SJCRH30 (cell line): ENCODE results near the gene SERTAD3. TPM values are rescaled to one million over a fixed set of nuclear protein-coding genes. Genes with fewer than 3 reads are reported as not detected.
"Not testable (repeated sequence)": the region's sequence is repeated elsewhere in the genome, so short reads cannot be mapped to it uniquely, and the experiment has no call there.

Source experiments
- DNase-seq, 2 experiments: peaks; one replicate each; pipeline ENCODE4 v3.0.0-alpha.2; 2015 to 2020
- H3K27ac ChIP-seq: fragments of 250-450 bp; sonication (Bioruptor Pico); 2 replicates; pipeline ENCODE4 v1.5.1; 2020; ENCODE audit warnings: mild to moderate bottlenecking, moderate library complexity
- H3K27me3 ChIP-seq: fragments of 250-450 bp; sonication (Bioruptor Pico); 2 replicates; pipeline ENCODE4 v1.5.1; 2020; ENCODE audit warnings: mild to moderate bottlenecking, moderate library complexity
- H3K36me3 ChIP-seq: fragments of 250-450 bp; sonication (Bioruptor Pico); 2 replicates; pipeline ENCODE4 v1.5.1; 2020; ENCODE audit warnings: mild to moderate bottlenecking, moderate library complexity
- H3K4me1 ChIP-seq: fragments of 250-450 bp; sonication (Bioruptor Pico); 2 replicates; pipeline ENCODE4 v1.5.1; 2020; ENCODE audit warnings: mild to moderate bottlenecking, moderate library complexity
- H3K4me3 ChIP-seq: fragments of 250-450 bp; sonication (Bioruptor Pico); 2 replicates; pipeline ENCODE4 v1.5.1; 2020; ENCODE audit warnings: mild to moderate bottlenecking, moderate library complexity
- H3K9me3 ChIP-seq: fragments of 250-450 bp; sonication (Bioruptor Pico); replicated peaks from 2 replicates; pipeline ENCODE4 v1.5.1; 2020; ENCODE audit warnings: mild to moderate bottlenecking, moderate library complexity
- total RNA-seq: library from RNA; depleted of rRNA; stranded (reverse); fragments of >200 nt; shearing (Covaris generic); gene quantifications from 2 replicates; pipeline ENCODE4 v1.2.3, GENCODE V29; 2014

Gene SERTAD3
- total RNA-seq, 1 experiment from 2014 or later = 29.7 TPM

- peaks cover 2% of the 10 kb centered on the region; the same call in 1 of the 2 replicates for H3K4me1 ChIP-seq
- DNase-seq = no peak
These were observed 21.0 kb upstream of the SERTAD3 start for GRCh38 chr19:40465025-40465556.

GRCh38 chr19:40464059-40465024, 20.2 kb upstream of the SERTAD3 start:
- H3K27me3 ChIP-seq = no peaks in the 10 kb centered on the region
- no peaks in the 10 kb centered on the region for H3K9me3 ChIP-seq
- peaks cover 2% of the 10 kb centered on the region; the same call in 1 of the 2 replicates for H3K4me1 ChIP-seq
- no peak overlapping the region for H3K27ac ChIP-seq
- H3K4me3 ChIP-seq = no peak overlapping the region
- H3K36me3 ChIP-seq = no peaks in the 10 kb centered on the region
- peak; percentile 85 to 94 for DNase-seq

More at GRCh38 chr19:40465025-40465556, 21.0 kb upstream of the SERTAD3 start:
- H3K4me3 ChIP-seq = peak overlapping the region; percentile 55
- no peak overlapping the region for H3K27ac ChIP-seq
- H3K9me3 ChIP-seq = no peaks in the 10 kb centered on the region
- H3K36me3 ChIP-seq = no peaks in the 10 kb centered on the region
- no peaks in the 10 kb centered on the region for H3K27me3 ChIP-seq

GRCh38 chr19:40463587-40464037, 19.5 kb upstream of the SERTAD3 start:
- DNase-seq, H3K4me1 ChIP-seq: not testable (repeated sequence)

GRCh38 chr19:40461669-40462221, 17.6 kb upstream of the SERTAD3 start:
- no peak for DNase-seq
- Histone ChIP-seq H3K9me3 (no peaks in the 10 kb centered on the region), H3K27me3 (no peaks in the 10 kb centered on the region), H3K4me1 (peaks cover 2% of the 10 kb centered on the region; the same call in 1 of the 2 replicates), H3K27ac (no peak overlapping the region), H3K36me3 (no peaks in the 10 kb centered on the region), H3K4me3 (no peak overlapping the region)

More at GRCh38 chr19:40463587-40464037, 19.5 kb upstream of the SERTAD3 start:
- not testable (repeated sequence) for H3K36me3 ChIP-seq, H3K9me3 ChIP-seq, H3K4me3 ChIP-seq, H3K27ac ChIP-seq, H3K27me3 ChIP-seq

GRCh38 chr19:40460185-40460584, 16.1 kb upstream of the SERTAD3 start:
- H3K9me3 ChIP-seq = no peaks in the 10 kb centered on the region

GRCh38 chr19:40458597-40458974, 14.5 kb upstream of the SERTAD3 start:
- H3K9me3 ChIP-seq = no peaks in the 10 kb centered on the region
- H3K4me3 ChIP-seq = no peak overlapping the region
- no peaks in the 10 kb centered on the region for H3K36me3 ChIP-seq

More at GRCh38 chr19:40460185-40460584, 16.1 kb upstream of the SERTAD3 start:
- DNase-seq = no peak
- H3K36me3 ChIP-seq = no peaks in the 10 kb centered on the region
- no peak overlapping the region for H3K27ac ChIP-seq
- 0 out of 2 replicates have a peak, but pooled peaks cover 2% of the 10 kb centered on the region for H3K27me3 ChIP-seq
- H3K4me1 ChIP-seq = no peaks in the 10 kb centered on the region
- no peak overlapping the region for H3K4me3 ChIP-seq

GRCh38 chr19:40457953-40458596, 13.9 kb upstream of the SERTAD3 start:
- H3K4me3 ChIP-seq = no peak overlapping the region
- H3K4me1 ChIP-seq = no peaks in the 10 kb centered on the region
- H3K9me3 ChIP-seq = no peaks in the 10 kb centered on the region
- 0 out of 2 replicates have a peak, but pooled peaks cover 2% of the 10 kb centered on the region for H3K27me3 ChIP-seq
- DNase-seq = no peak
- H3K36me3 ChIP-seq = no peaks in the 10 kb centered on the region
- H3K27ac ChIP-seq = no peak overlapping the region

More at GRCh38 chr19:40458597-40458974, 14.5 kb upstream of the SERTAD3 start:
- Histone ChIP-seq H3K4me1 (no peaks in the 10 kb centered on the region), H3K27ac (no peak overlapping the region), H3K27me3 (0 out of 2 replicates have a peak, but pooled peaks cover 2% of the 10 kb centered on the region)
- no peak for DNase-seq

- Histone ChIP-seq H3K27me3 (0 out of 2 replicates have a peak, but pooled peaks cover 2% of the 10 kb centered on the region), H3K9me3 (no peaks in the 10 kb centered on the region), H3K27ac (no peak overlapping the region), H3K36me3 (no peaks in the 10 kb centered on the region), H3K4me1 (no peaks in the 10 kb centered on the region), H3K4me3 (no peak overlapping the region)
- DNase-seq = no peak
These were observed 12.9 kb upstream of the SERTAD3 start for GRCh38 chr19:40457048-40457447.

- H3K27me3 ChIP-seq, H3K4me1 ChIP-seq, H3K27ac ChIP-seq, H3K36me3 ChIP-seq, DNase-seq, H3K9me3 ChIP-seq, H3K4me3 ChIP-seq: not testable (repeated sequence)
These were observed 9.8 kb upstream of the SERTAD3 start for GRCh38 chr19:40453943-40454342.

GRCh38 chr19:40453151-40453735, 9.1 kb upstream of the SERTAD3 start:
- no peak for DNase-seq
- Histone ChIP-seq H3K9me3 (no peaks in the 10 kb centered on the region), H3K4me3 (no peak overlapping the region), H3K36me3 (no peaks in the 10 kb centered on the region), H3K4me1 (no peaks in the 10 kb centered on the region), H3K27ac (no peak overlapping the region), H3K27me3 (0 out of 2 replicates have a peak, but pooled peaks cover 2% of the 10 kb centered on the region)

- DNase-seq = no peak
- Histone ChIP-seq H3K9me3 (no peaks in the 10 kb centered on the region), H3K4me1 (no peaks in the 10 kb centered on the region), H3K27ac (no peak overlapping the region), H3K4me3 (no peak overlapping the region), H3K36me3 (no peaks in the 10 kb centered on the region), H3K27me3 (0 out of 2 replicates have a peak, but pooled peaks cover 2% of the 10 kb centered on the region)
These were observed 7.9 kb upstream of the SERTAD3 start for GRCh38 chr19:40452016-40452415.

GRCh38 chr19:40450664-40451063, 6.5 kb upstream of the SERTAD3 start:
- DNase-seq = no peak

GRCh38 chr19:40449506-40449905, 5.4 kb upstream of the SERTAD3 start:
- Histone ChIP-seq H3K4me1 (peaks cover 2% of the 10 kb centered on the region; the same call in 1 of the 2 replicates), H3K4me3 (no peak overlapping the region), H3K27ac (no peak overlapping the region), H3K36me3 (no peaks in the 10 kb centered on the region), H3K9me3 (no peaks in the 10 kb centered on the region), H3K27me3 (no peaks in the 10 kb centered on the region)
- DNase-seq = no peak

More at GRCh38 chr19:40450664-40451063, 6.5 kb upstream of the SERTAD3 start:
- no peak overlapping the region for H3K27ac ChIP-seq
- no peaks in the 10 kb centered on the region for H3K9me3 ChIP-seq
- H3K4me3 ChIP-seq = no peak overlapping the region
- no peaks in the 10 kb centered on the region for H3K36me3 ChIP-seq
- 0 out of 2 replicates have a peak, but pooled peaks cover 2% of the 10 kb centered on the region for H3K27me3 ChIP-seq
- no peaks in the 10 kb centered on the region for H3K4me1 ChIP-seq

- no peaks in the 10 kb centered on the region for H3K9me3 ChIP-seq
- no peak for DNase-seq
- peaks cover 4% of the 10 kb centered on the region; the same call in 1 of the 2 replicates for H3K36me3 ChIP-seq
- H3K4me1 ChIP-seq = peaks cover 10% of the 10 kb centered on the region
- H3K4me3 ChIP-seq = no peak overlapping the region
- no peak overlapping the region for H3K27ac ChIP-seq
- H3K27me3 ChIP-seq = no peaks in the 10 kb centered on the region
These were observed 2.2 kb upstream of the SERTAD3 start for GRCh38 chr19:40446263-40446784.
